GM12878 (cell line): Measurements from ENCODE around the gene P2RX7.

Experiments used
- CTCF ChIP-seq, 3 experiments: IDR thresholded peaks in 2 of 3; conservative IDR thresholded peaks in 1 of 3; 2 replicates each; pipeline ENCODE4 v1.5.1; 2011; ENCODE audit warnings: low read depth in 3 of 3, low read length in 3 of 3, mild to moderate bottlenecking in 3 of 3, control low read depth in 2 of 3, moderate library complexity in 2 of 3, inconsistent platforms in 1 of 3, mixed read lengths in 1 of 3; ENCODE audit not compliant: control insufficient read depth in 2 of 3, insufficient read depth in 1 of 3; ENCODE audit errors: extremely low read depth in 1 of 3
- EZH2 ChIP-seq: IDR thresholded peaks from 2 replicates; pipeline ENCODE4 v1.6.1; 2012; ENCODE audit warnings: low read depth, mild to moderate bottlenecking, control low read depth, inconsistent platforms, low read length, borderline replicate concordance; ENCODE audit not compliant: control insufficient read depth
- JUND ChIP-seq: IDR thresholded peaks from 2 replicates; pipeline ENCODE4 v1.6.1; 2012; ENCODE audit warnings: low read depth, mild to moderate bottlenecking, low read length, improper control_type of control experiment, moderate library complexity
- TAF1 ChIP-seq: IDR thresholded peaks from 2 replicates; pipeline ENCODE4 v1.6.1; 2011; ENCODE audit warnings: mild to moderate bottlenecking, low read depth, low read length, borderline replicate concordance
- TARDBP ChIP-seq: IDR thresholded peaks from 2 replicates; pipeline ENCODE4 v1.6.1; 2016; ENCODE audit warnings: borderline replicate concordance

- TF ChIP-seq EZH2 (no peak), JUND (no peak), CTCF (IDR thresholded peaks at IDR 0.05 in 2 of 3, conservative IDR thresholded peaks at IDR 0.05 in 1 of 3; ENCODE audit: control insufficient read depth in 2 of 3, extremely low read depth in 1 of 3, insufficient read depth in 1 of 3, low read depth in 3 of 3, low read length in 3 of 3) (no peak), TAF1 (no peak), TARDBP (no peak)
Observed at GRCh38 chr12:121189131-121189530, 56.5 kb downstream of the P2RX7 start.
